Muscle of arm (tissue), 12 donors: Measurements from ENCODE around the gene THAP4. TPM values are rescaled to one million over a fixed set of nuclear protein-coding genes. Genes with fewer than 3 reads are reported as not detected.

Source experiments
- DNase-seq: peaks from one replicate; pipeline ENCODE4 v3.0.0-alpha.2; 2013
- polyA plus RNA-seq, 12 donors: library from polyadenylated mRNA; unstranded; fragments of 120-200 nt; gene quantifications; one replicate each; pipeline ENCODE4 v1.2.1, GENCODE V29; 2013; ENCODE audit not compliant: insufficient read length in 12 of 12

The THAP4 gene
- polyA plus RNA-seq, 12 donors: 31.7 to 51.7 (median 36.8) TPM; not detected in 1

DNA sequence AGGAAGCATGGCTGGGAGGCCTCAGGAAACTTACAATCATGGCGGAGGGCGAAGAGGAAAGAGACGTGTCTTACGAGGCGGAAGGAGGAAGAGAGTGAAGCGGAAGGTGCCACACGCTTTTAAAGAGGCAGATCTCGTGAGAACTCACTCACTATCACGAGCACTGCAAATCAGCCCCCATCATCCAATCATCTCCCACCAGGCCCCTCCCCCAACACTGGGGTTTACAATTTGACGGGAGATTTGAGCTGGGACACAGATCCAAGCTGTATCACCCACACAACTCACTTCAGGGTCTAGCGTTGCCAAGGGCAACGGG lies 83.5 kb downstream of the THAP4 start:
- DNase-seq: no peak

GRCh38 chr2:241551998-241552737 lies 84.8 kb downstream of the THAP4 start:
- DNase-seq: no peak

- no peak for DNase-seq
Measured at GRCh38 chr2:241551599-241551997, 85.4 kb downstream of the THAP4 start.

DNA sequence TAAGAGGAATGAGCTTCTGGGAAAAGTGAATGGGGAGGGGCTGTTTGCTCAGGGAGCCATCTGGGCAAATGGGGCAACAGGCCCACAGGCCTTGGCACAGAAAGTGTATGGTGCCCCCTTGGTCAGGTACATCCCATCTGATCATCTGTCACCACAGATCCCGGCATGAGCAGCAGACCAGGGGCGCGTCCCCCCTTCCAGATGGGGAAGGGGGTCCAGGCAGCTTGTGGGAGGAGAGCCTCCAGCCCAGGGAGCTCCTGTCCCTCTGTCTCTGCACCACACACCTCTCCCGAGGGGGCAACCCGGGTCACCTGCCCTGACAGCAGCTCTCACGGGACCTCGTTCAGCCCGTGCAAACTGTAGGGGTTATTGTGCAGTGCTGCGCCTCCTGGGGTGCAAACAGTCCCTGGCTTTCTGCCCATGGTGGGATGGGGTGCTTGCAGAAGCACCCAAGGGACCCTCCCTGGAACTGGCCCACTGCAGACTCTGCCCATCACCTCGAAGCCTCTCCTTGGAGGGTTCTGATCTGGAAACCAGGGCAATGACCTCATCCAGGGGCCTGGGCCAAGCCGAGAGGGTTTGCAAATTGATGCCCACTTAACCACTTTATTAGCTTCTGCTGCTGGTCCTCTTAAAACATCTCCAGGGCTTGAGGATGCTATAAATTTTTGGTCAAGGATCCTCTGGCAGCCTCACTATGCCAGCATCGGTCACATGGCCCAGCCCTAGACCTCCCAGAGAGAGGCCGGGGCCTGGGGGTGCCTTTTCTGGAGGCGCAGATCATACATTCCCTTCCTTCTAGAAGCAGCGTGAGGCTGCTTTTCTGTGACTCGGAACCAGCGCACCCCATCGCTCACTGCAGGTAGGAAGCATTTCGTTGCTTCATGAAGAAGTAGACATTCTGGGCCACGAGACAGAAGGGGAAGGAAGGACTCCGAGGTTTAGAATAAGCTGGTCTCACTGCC lies 86.1 kb downstream of the THAP4 start:
- DNase-seq: no peak

- no peak for DNase-seq
Measured at GRCh38 chr2:241548451-241548835, 88.5 kb downstream of the THAP4 start.

- DNase-seq: no peak
Measured at GRCh38 chr2:241547781-241548450, 89.0 kb downstream of the THAP4 start.

DNA sequence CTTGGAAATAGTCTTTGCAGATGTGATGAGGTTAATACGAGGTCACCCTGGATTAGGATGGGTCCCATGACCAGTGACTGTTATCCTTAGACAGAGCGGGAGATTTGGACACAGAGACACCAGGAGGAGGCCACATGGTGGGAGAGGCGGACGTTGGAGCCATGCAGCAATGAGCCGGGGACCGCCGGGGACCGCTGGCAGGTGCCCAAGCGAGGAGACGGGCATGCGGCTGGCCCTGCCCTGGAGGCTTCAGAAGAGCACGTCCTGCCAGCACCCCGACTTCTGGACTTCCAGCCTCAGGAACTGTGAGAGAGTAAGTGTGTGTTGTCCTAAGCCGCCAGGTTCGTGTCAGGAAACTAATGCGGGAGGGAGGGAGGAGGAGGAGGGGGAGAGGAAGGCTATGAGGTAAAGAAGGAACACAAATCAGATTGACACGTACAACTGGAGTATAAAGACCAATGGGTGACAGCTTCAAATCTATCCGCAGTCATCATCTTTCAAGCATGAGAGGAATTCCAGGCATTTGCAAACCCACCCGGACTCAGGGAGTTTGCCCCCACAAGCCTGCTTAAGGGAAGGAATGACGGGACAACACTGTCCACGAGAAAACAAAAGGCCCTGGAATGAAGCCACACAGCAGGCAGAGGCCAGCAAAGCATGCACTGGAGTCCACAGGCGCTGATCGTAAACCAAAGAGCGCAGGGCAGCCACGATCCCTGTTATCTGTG lies 90.0 kb downstream of the THAP4 start:
- no peak for DNase-seq

DNA sequence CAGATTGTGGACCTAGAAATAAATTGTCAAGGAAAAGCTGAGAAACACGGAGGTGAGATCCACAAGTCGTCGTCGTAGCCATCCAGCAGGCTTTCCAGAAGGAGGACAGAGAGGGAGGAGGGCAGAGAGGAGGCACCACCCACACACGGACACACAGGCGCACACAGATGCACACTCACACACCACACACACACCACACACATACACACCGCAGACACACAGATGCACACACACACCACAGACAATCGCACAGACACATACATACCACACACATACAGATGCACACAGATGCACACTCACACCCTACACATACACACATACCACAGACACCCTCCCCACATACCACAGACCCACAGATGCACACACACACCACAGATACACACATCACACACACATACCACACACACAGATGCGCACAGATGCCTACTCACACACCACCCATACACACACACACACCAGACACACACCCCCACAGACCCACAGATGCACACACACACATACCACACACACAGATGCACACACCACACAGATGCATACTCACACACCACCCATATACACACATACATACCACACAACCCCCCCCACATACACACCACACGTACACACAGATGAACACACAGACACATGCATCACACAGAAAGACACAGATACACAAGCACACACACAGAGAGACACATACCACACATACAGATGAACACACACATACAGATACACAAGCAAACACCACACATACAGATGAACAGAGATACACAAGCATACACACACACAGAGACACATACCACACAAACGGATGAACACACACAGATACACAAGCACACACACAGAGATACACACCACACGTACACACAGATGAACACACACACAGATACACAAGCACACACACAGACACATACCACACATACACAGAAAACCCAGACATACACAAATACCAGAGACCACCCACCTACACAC lies 91.2 kb downstream of the THAP4 start:
- no peak for DNase-seq

GRCh38 chr2:241545106-241545505 lies 91.9 kb downstream of the THAP4 start:
- DNase-seq: no peak

GRCh38 chr2:241542278-241542605 lies 94.7 kb downstream of the THAP4 start:
- no peak for DNase-seq

GRCh38 chr2:241541564-241542277 lies 95.2 kb downstream of the THAP4 start:
- no peak for DNase-seq

- DNase-seq: no peak
Measured at GRCh38 chr2:241540771-241541561, 96.0 kb downstream of the THAP4 start.

DNA sequence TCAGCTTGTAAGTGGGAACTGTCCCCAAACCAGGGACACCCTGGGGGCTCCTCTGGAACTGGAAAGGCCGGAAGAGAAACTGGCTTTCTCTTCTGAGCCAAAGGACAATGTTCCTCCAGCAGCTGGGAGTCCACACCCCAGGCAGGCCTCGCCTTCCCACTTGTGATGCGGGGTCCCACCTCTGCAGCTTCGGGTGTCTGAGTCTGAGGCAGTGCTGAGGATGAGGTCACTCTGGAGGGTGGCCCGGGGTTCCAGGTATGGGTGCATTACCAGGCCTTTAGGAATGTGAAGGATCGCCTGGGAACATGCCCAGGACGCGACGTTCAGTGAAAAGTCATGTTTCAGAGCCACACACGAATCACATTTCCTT lies 96.6 kb downstream of the THAP4 start:
- DNase-seq: no peak

- DNase-seq: no peak
Measured at GRCh38 chr2:241539616-241540374, 97.2 kb downstream of the THAP4 start.

- DNase-seq: no peak
Measured at GRCh38 chr2:241538838-241539615, 97.9 kb downstream of the THAP4 start.

GRCh38 chr2:241535871-241536655 lies 100.9 kb downstream of the THAP4 start:
- no peak for DNase-seq
